Measurements from ENCODE around the gene HLA-B.

- TF ChIP-seq CTCF (IDR thresholded peaks at IDR 0.05): no peak
- no peak for TF ChIP-seq EP300 (IDR thresholded peaks at IDR 0.05)
- no peak for TF ChIP-seq POLR2A (IDR thresholded peaks at IDR 0.05)
These were observed 18.7 kb upstream of the HLA-B start for GRCh38 chr6:31375699-31376098.
